H1 (cell line): ENCODE measurements around the gene ZNF493. TPM values are rescaled to one million over a fixed set of nuclear protein-coding genes. Genes with fewer than 3 reads are reported as not detected.

Source experiments
- CTCF ChIA-PET: fragments of 300-600 bp; sonication (Branson Sonifier 250); formaldehyde crosslinking; loops from one replicate; lab custom pipeline; 2021; ENCODE audit not compliant: partially characterized antibody; lab: Charles Lee
- POLR2A ChIA-PET: fragments of 300-600 bp; sonication (Branson Sonifier 250); formaldehyde crosslinking; loops from one replicate; lab custom pipeline; 2021; ENCODE audit warnings: inconsistent platforms; ENCODE audit not compliant: partially characterized antibody; lab: Charles Lee
- DNase-seq, 2 experiments: peaks; one replicate each; pipeline versions ENCODE4 v3.0.0 to v3.0.0-alpha.2; 2010 to 2022; ENCODE audit warnings: low spot score in 2 of 2, low read depth in 1 of 2, mixed read lengths in 1 of 2
- FAIRE-seq: peaks from 2 replicates; lab custom pipeline; 2011; peaks lifted over from hg19 to GRCh38; lab: Jason Lieb, UNC
- H2AFZ ChIP-seq: 2 replicates; pipeline ENCODE4 v1.8.1; 2012; ENCODE audit warnings: low read length, inconsistent platforms
- H2AK5ac ChIP-seq: 2 replicates; pipeline ENCODE4 v1.6.1; 2013; ENCODE audit warnings: low read depth, low read length
- H2BK120ac ChIP-seq: replicated peaks from 2 replicates; pipeline ENCODE3; 2013; ENCODE audit warnings: low read depth, low read length, inconsistent platforms
- H2BK12ac ChIP-seq: 2 replicates; pipeline ENCODE4 v1.6.1; 2013; ENCODE audit warnings: low read depth, low read length
- H2BK15ac ChIP-seq: 2 replicates; pipeline ENCODE4 v1.6.1; 2013; ENCODE audit warnings: low read length
- H2BK20ac ChIP-seq: 2 replicates; pipeline ENCODE4 v1.6.1; 2013; ENCODE audit warnings: low read length
- H2BK5ac ChIP-seq: 2 replicates; pipeline ENCODE4 v1.6.1; 2013; ENCODE audit warnings: low read depth, low read length
- H3K14ac ChIP-seq: 2 replicates; pipeline ENCODE4 v1.6.1; 2013; ENCODE audit warnings: inconsistent platforms; ENCODE audit not compliant: insufficient read length
- H3K18ac ChIP-seq: 2 replicates; pipeline ENCODE4 v1.6.1; 2013; ENCODE audit warnings: low read length; ENCODE audit errors: extremely low read depth
- H3K23ac ChIP-seq: 2 replicates; pipeline ENCODE4 v1.6.1; 2013; ENCODE audit warnings: inconsistent platforms; ENCODE audit not compliant: insufficient read length
- H3K23me2 ChIP-seq: 2 replicates; pipeline ENCODE4 v1.6.1; 2013; ENCODE audit warnings: low read depth, low read length
- H3K27ac ChIP-seq: 2 replicates; pipeline ENCODE4 v1.6.1; 2011; ENCODE audit warnings: low read depth, low read length, inconsistent platforms
- H3K27me3 ChIP-seq, 4 experiments: replicated peaks in 1 of 4; 1 replicate in 1 of 4; 2 replicates in 3 of 4; pipeline versions ENCODE4 v1.6.1 to v1.8.1; 2011 to 2013; ENCODE audit warnings: low read length in 3 of 4, mild to moderate bottlenecking in 3 of 4, inconsistent platforms in 2 of 4, mixed read lengths in 2 of 4, moderate library complexity in 1 of 4; ENCODE audit not compliant: control insufficient read depth in 3 of 4, insufficient read depth in 3 of 4; ENCODE audit errors: extremely low read depth in 1 of 4
- H3K36me3 ChIP-seq, 4 experiments: 2 replicates each; pipeline versions ENCODE4 v1.6.1 to v1.8.1; 2011 to 2013; ENCODE audit warnings: mild to moderate bottlenecking in 4 of 4, low read length in 3 of 4, moderate library complexity in 2 of 4, control low read depth in 1 of 4, inconsistent platforms in 1 of 4; ENCODE audit not compliant: insufficient read depth in 4 of 4, control insufficient read depth in 2 of 4
- H3K4ac ChIP-seq: replicated peaks from 2 replicates; pipeline ENCODE3; 2013; ENCODE audit warnings: low read length, low read depth, mixed read lengths, inconsistent platforms; ENCODE audit not compliant: insufficient read length
- H3K4me1 ChIP-seq, 4 experiments: replicated peaks in 1 of 4; 1 replicate in 1 of 4; 2 replicates in 3 of 4; pipeline versions ENCODE4 v1.6.1 to v1.8.1; 2011 to 2013; ENCODE audit warnings: low read length in 3 of 4, inconsistent platforms in 2 of 4, mixed read lengths in 1 of 4; ENCODE audit not compliant: insufficient read depth in 4 of 4, control insufficient read depth in 3 of 4
- H3K4me2 ChIP-seq, 2 experiments: 2 replicates each; pipeline versions ENCODE4 v1.6.1 to v1.8.1; 2011 to 2013; ENCODE audit warnings: low read depth in 2 of 2, low read length in 2 of 2, control low read depth in 1 of 2, inconsistent platforms in 1 of 2, mild to moderate bottlenecking in 1 of 2; ENCODE audit not compliant: insufficient read depth in 1 of 2
- H3K4me3 ChIP-seq, 4 experiments: fragments of 200-600, 300-600 bp in 1 of 4; sonication (generic), shearing (Covaris generic), sonication (Bioruptor Twin) in 1 of 4; 2 replicates each; pipeline versions ENCODE4 v1.5.1 to v1.8.1; 2011 to 2016; ENCODE audit warnings: low read length in 4 of 4, low read depth in 3 of 4, control low read depth in 2 of 4, inconsistent platforms in 2 of 4, mild to moderate bottlenecking in 2 of 4, mixed read lengths in 1 of 4, moderate library complexity in 1 of 4; ENCODE audit not compliant: insufficient read depth in 2 of 4; ENCODE audit errors: extremely low read depth in 1 of 4
- H3K56ac ChIP-seq: replicated peaks from 2 replicates; pipeline ENCODE3; 2013; ENCODE audit warnings: low read depth, mild to moderate bottlenecking, mixed read lengths, low read length, inconsistent platforms; ENCODE audit not compliant: insufficient read length
- H3K79me1 ChIP-seq: 2 replicates; pipeline ENCODE4 v1.6.1; 2013; ENCODE audit warnings: low read depth, low read length, control low read depth
- H3K79me2 ChIP-seq, 2 experiments: 2 replicates each; pipeline versions ENCODE4 v1.6.1 to v1.8.1; 2012 to 2013; ENCODE audit warnings: low read length in 2 of 2, mild to moderate bottlenecking in 2 of 2, inconsistent platforms in 1 of 2; ENCODE audit not compliant: insufficient read depth in 2 of 2, control insufficient read depth in 1 of 2
- H3K9ac ChIP-seq, 4 experiments: replicated peaks in 1 of 4; 1 replicate in 1 of 4; 2 replicates in 3 of 4; pipeline versions ENCODE4 v1.6.1 to v1.8.1; 2011 to 2013; ENCODE audit warnings: low read depth in 3 of 4, low read length in 3 of 4, control low read depth in 2 of 4, mild to moderate bottlenecking in 2 of 4, moderate library complexity in 2 of 4, inconsistent platforms in 1 of 4; ENCODE audit errors: extremely low read depth in 1 of 4
- H3K9me3 ChIP-seq, 2 experiments: 2 replicates each; pipeline versions ENCODE4 v1.6.1 to v1.8.1; 2012 to 2013; ENCODE audit warnings: mild to moderate bottlenecking in 2 of 2, moderate library complexity in 2 of 2, control low read depth in 1 of 2, inconsistent platforms in 1 of 2, low read depth in 1 of 2, low read length in 1 of 2, mixed read lengths in 1 of 2; ENCODE audit not compliant: insufficient read depth in 2 of 2
- H4K20me1 ChIP-seq, 2 experiments: replicated peaks in 1 of 2; 2 replicates each; pipeline versions ENCODE3 to v1.8.1; 2011 to 2013; ENCODE audit warnings: inconsistent platforms in 2 of 2, low read length in 2 of 2, mild to moderate bottlenecking in 1 of 2; ENCODE audit not compliant: insufficient read depth in 2 of 2, control insufficient read depth in 1 of 2
- H4K5ac ChIP-seq: 2 replicates; pipeline ENCODE4 v1.6.1; 2013; ENCODE audit warnings: low read length, low read depth, mixed read lengths, inconsistent platforms; ENCODE audit not compliant: insufficient read length
- H4K8ac ChIP-seq: 2 replicates; pipeline ENCODE4 v1.8.0; 2013; ENCODE audit warnings: mild to moderate bottlenecking, moderate library complexity, low read length, inconsistent platforms; ENCODE audit not compliant: insufficient read depth; ENCODE audit errors: extremely low read depth
- H4K91ac ChIP-seq: replicated peaks from 2 replicates; pipeline ENCODE3; 2013; ENCODE audit warnings: low read length, mixed read lengths, inconsistent platforms; ENCODE audit not compliant: insufficient read length
- EZH2 ChIP-seq: fragments of 200-600 bp; sonication (generic); IDR thresholded peaks from 2 replicates; pipeline ENCODE4 v1.7.1; 2012; ENCODE audit warnings: low read depth, mild to moderate bottlenecking, moderate library complexity, low read length, inconsistent platforms; ENCODE audit not compliant: severe bottlenecking
- HDAC2 ChIP-seq, 2 experiments: fragments of 300-600 bp in 1 of 2; sonication (generic) in 1 of 2; IDR thresholded peaks; 2 replicates each; pipeline ENCODE4 v1.6.1; 2011 to 2012; ENCODE audit warnings: low read depth in 2 of 2, low read length in 2 of 2, mild to moderate bottlenecking in 2 of 2, moderate library complexity in 2 of 2, borderline replicate concordance in 1 of 2, inconsistent platforms in 1 of 2
- JUND ChIP-seq: IDR thresholded peaks from 2 replicates; pipeline ENCODE4 v1.6.1; 2011; ENCODE audit warnings: mild to moderate bottlenecking, improper control_type of control experiment, low read length
- KDM5A ChIP-seq: fragments of 200-600 bp; IDR thresholded peaks from 2 replicates; pipeline ENCODE4 v1.7.1; 2012; ENCODE audit warnings: mild to moderate bottlenecking, low read length, inconsistent platforms, mixed read lengths
- PHF8 ChIP-seq: fragments of 200-600 bp; sonication (generic); conservative IDR thresholded peaks from 2 replicates; pipeline ENCODE4 v1.7.1; 2012; ENCODE audit warnings: low read depth, mild to moderate bottlenecking, inconsistent platforms, low read length, moderate library complexity
- POLR2AphosphoS5 ChIP-seq: IDR thresholded peaks from 2 replicates; pipeline ENCODE4 v1.6.1; 2011; ENCODE audit warnings: low read depth, low read length
- RFX5 ChIP-seq: IDR thresholded peaks from 2 replicates; pipeline ENCODE4 v1.6.1; 2011; ENCODE audit warnings: low read depth, low read length, improper control_type of control experiment, borderline replicate concordance
- SP1 ChIP-seq: IDR thresholded peaks from 2 replicates; pipeline ENCODE4 v1.6.1; 2011; ENCODE audit warnings: low read depth, low read length
- ZNF274 ChIP-seq: IDR thresholded peaks from 2 replicates; pipeline ENCODE4 v1.7.0; 2012; ENCODE audit warnings: low read length, borderline replicate concordance; ENCODE audit errors: extremely low read depth
- WGBS, 2 experiments: shearing (Covaris generic) in 1 of 2; methylation state at CpG; one replicate each; pipeline versions ENCODE4 v1.1.6 to v1.1.7; 2013 to 2015; ENCODE audit warnings: low lambda C conversion rate in 2 of 2, mixed read lengths in 2 of 2, inconsistent platforms in 1 of 2, low coverage in 1 of 2, missing lambda C conversion rate in 1 of 2; ENCODE audit not compliant: insufficient replicate concordance in 2 of 2, insufficient coverage in 1 of 2, insufficient read length in 1 of 2; ENCODE audit errors: extremely low coverage in 1 of 2, missing lambda C conversion rate in 1 of 2; 5-methylcytosine and 5-hydroxymethylcytosine counted together
- polyA plus RNA-seq, 7 experiments: library from polyadenylated mRNA; depleted of rRNA in 3 of 7; stranded (reverse) in 5 of 7; unstranded in 2 of 7; fragments of >200 nt in 5 of 7; fragments of 200-250 nt in 2 of 7; gene quantifications; 1 replicate in 5 of 7; 2 replicates in 1 of 7; 4 replicates in 1 of 7; pipeline versions ENCODE4 v1.2.1 to v1.2.3, GENCODE V29; 2011 to 2013; ENCODE audit warnings: missing spikeins in 2 of 7, mixed read lengths in 2 of 7
- total RNA-seq: library from RNA; stranded (reverse); fragmentation: NEBNext Ultra II Directional; extraction: Animal tissue kit (Norgen Biotek cat#: 25700); gene quantifications from 2 replicates; pipeline ENCODE4 v1.2.1, GENCODE V29; 2021
- TF ChIP-seq, protein P1 (sequence below): IDR thresholded peaks from 2 replicates; pipeline ENCODE4 v1.6.1; 2011; ENCODE audit warnings: low read depth, mild to moderate bottlenecking, low read length; ENCODE audit not compliant: insufficient read depth

Gene ZNF493
- total and polyA plus RNA-seq, 2 of the 8 experiments (the other 6 are each of a cell fraction or from before 2014, with no cell fraction given): 9.0 to 32.2 TPM

GRCh38 chr19:21432590-21432989, 35.7 kb downstream of the ZNF493 start:
- Histone ChIP-seq H3K9ac (no peak overlapping the region), H3K4ac (no peak overlapping the region), H2BK5ac (no peak overlapping the region), H3K23ac (no peak overlapping the region), H2BK20ac (no peak overlapping the region), H4K20me1 (no peaks in the 10 kb centered on the region), H2AK5ac (no peak overlapping the region), H3K36me3 (no peaks in the 10 kb centered on the region; a peak in 1 of 8 replicates), H3K79me2 (no peaks in the 10 kb centered on the region), H4K8ac (no peak overlapping the region), H2BK12ac (no peak overlapping the region), H4K91ac (no peak overlapping the region), H3K14ac (no peak overlapping the region), H2BK15ac (no peak overlapping the region), H2BK120ac (no peak overlapping the region), H3K4me1 (no peaks in the 10 kb centered on the region), H2AFZ (no peak overlapping the region), H3K23me2 (no peaks in the 10 kb centered on the region), H3K4me3 (no peak overlapping the region), H3K56ac (no peak overlapping the region), H3K27me3 (no peaks in the 10 kb centered on the region), H3K27ac (no peak overlapping the region), H3K9me3 (peaks cover 5 to 7% of the 10 kb centered on the region in 2 experiments; a peak in 3 of 4 replicates), H3K18ac (no peak overlapping the region), H4K5ac (no peak overlapping the region), H3K4me2 (no peak overlapping the region), H3K79me1 (no peaks in the 10 kb centered on the region)
- POLR2A ChIA-PET: no interaction called here
- 80% methylated on average over 2 of the region's 2 CpGs; no CpG with 5 or more reads in 1 of the 2 experiments for WGBS, 2 experiments
- DNase-seq (no peak), FAIRE-seq (no peak)
- TF ChIP-seq, protein P1, sequence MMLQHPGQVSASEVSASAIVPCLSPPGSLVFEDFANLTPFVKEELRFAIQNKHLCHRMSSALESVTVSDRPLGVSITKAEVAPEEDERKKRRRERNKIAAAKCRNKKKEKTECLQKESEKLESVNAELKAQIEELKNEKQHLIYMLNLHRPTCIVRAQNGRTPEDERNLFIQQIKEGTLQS: no peak
- no peak for TF ChIP-seq EZH2
- no peak for TF ChIP-seq JUND
- TF ChIP-seq KDM5A: no peak
- no peak for TF ChIP-seq RFX5
- no peak for TF ChIP-seq PHF8
- TF ChIP-seq POLR2AphosphoS5: no peak
- no peak for TF ChIP-seq ZNF274
- TF ChIP-seq SP1: no peak
- TF ChIP-seq HDAC2 (IDR thresholded peaks at IDR 0.05; ENCODE audit: borderline replicate concordance in 1 of 2, low read depth in 2 of 2, low read length in 2 of 2): no peak
- CTCF ChIA-PET: no interaction called here
